SK-N-SH (cell line): Measurements from ENCODE around the gene ADGB. TPM values are rescaled to one million over a fixed set of nuclear protein-coding genes. Genes with fewer than 3 reads are reported as not detected.

Experiments
- CTCF ChIA-PET: fragments of 300-600, 350-600 bp; formaldehyde crosslinking; extraction: SDS; loops from one replicate; lab custom pipeline; 2021; lab: Yijun Ruan, JAX
- POLR2A ChIA-PET: fragments of 350-600 bp; sonication (Branson Sonifier 250); formaldehyde crosslinking; extraction: SDS; loops from one replicate; lab custom pipeline; 2020; ENCODE audit warnings: antibody characterized with exemption, inconsistent platforms; lab: Yijun Ruan, JAX
- DNase-seq: peaks from one replicate; pipeline ENCODE4 v3.0.0; 2012
- H2AFZ ChIP-seq: fragments of 200-600 bp; sonication (generic); 2 replicates; pipeline ENCODE4 v1.8.1; 2016; ENCODE audit warnings: antibody characterized with exemption, mild to moderate bottlenecking, low read depth
- H3F3A ChIP-seq: fragments of 200-600 bp; sonication (generic); replicated peaks from 2 replicates; pipeline ENCODE3; 2016; ENCODE audit warnings: antibody characterized with exemption, mild to moderate bottlenecking; ENCODE audit not compliant: insufficient read depth
- H3K27ac ChIP-seq, 2 experiments: fragments of 200-500 bp in 1 of 2; fragments of 200-600 bp in 1 of 2; sonication (Bioruptor generic) in 1 of 2; sonication (generic), shearing (Covaris generic) in 1 of 2; 2 replicates each; pipeline versions ENCODE4 v1.5.1 to v1.6.1; 2014 to 2016; ENCODE audit warnings: low read depth in 2 of 2, inconsistent platforms in 1 of 2, low read length in 1 of 2, mild to moderate bottlenecking in 1 of 2, mixed read lengths in 1 of 2
- H3K27me3 ChIP-seq: fragments of 200-600 bp; sonication (generic), shearing (Covaris generic); 2 replicates; pipeline ENCODE4 v1.6.1; 2016; ENCODE audit warnings: mixed run types; ENCODE audit not compliant: insufficient read depth
- H3K36me3 ChIP-seq, 2 experiments: fragments of 200-500 bp in 1 of 2; fragments of 200-600 bp in 1 of 2; sonication (Bioruptor generic) in 1 of 2; sonication (generic) in 1 of 2; replicated peaks in 1 of 2; 2 replicates each; pipeline versions ENCODE3 to v1.5.1; 2014 to 2016; ENCODE audit warnings: low read length in 1 of 2, mild to moderate bottlenecking in 1 of 2; ENCODE audit not compliant: insufficient read depth in 2 of 2, control insufficient read depth in 1 of 2
- H3K4me1 ChIP-seq, 2 experiments: fragments of 200-500 bp in 1 of 2; fragments of 200-600 bp in 1 of 2; sonication (Bioruptor generic) in 1 of 2; sonication (generic), shearing (Covaris generic) in 1 of 2; 2 replicates each; pipeline versions ENCODE4 v1.5.1 to v1.6.1; 2014 to 2016; ENCODE audit warnings: low read depth in 1 of 2, low read length in 1 of 2, mixed run types in 1 of 2; ENCODE audit not compliant: insufficient read depth in 2 of 2, control insufficient read depth in 1 of 2
- H3K4me2 ChIP-seq: fragments of 200-600 bp; sonication (generic), shearing (Covaris generic); 2 replicates; pipeline ENCODE4 v1.6.1; 2017; ENCODE audit warnings: mixed run types
- H3K4me3 ChIP-seq, 2 experiments: fragments of 200-500 bp in 1 of 2; fragments of 200-600 bp in 1 of 2; sonication (Bioruptor generic) in 1 of 2; sonication (generic), shearing (Covaris generic) in 1 of 2; 2 replicates each; pipeline versions ENCODE4 v1.5.1 to v1.8.1; 2014 to 2016; ENCODE audit warnings: low read depth in 2 of 2, inconsistent platforms in 1 of 2, low read length in 1 of 2, mild to moderate bottlenecking in 1 of 2, mixed read lengths in 1 of 2, moderate library complexity in 1 of 2
- H3K79me2 ChIP-seq: fragments of 200-600 bp; sonication (generic); 2 replicates; pipeline ENCODE4 v1.8.1; 2017; ENCODE audit warnings: mild to moderate bottlenecking; ENCODE audit not compliant: insufficient read depth
- H3K9ac ChIP-seq: fragments of 200-600 bp; sonication (generic); 2 replicates; pipeline ENCODE4 v1.6.1; 2017; ENCODE audit warnings: mixed run types
- H3K9me2 ChIP-seq: fragments of 200-600 bp; sonication (generic); 2 replicates; pipeline ENCODE4 v1.6.1; 2017; ENCODE audit warnings: mixed run types
- H3K9me3 ChIP-seq: fragments of 200-600 bp; sonication (generic); 2 replicates; pipeline ENCODE4 v1.6.1; 2017; ENCODE audit warnings: mixed run types, mild to moderate bottlenecking, moderate library complexity
- H4K20me1 ChIP-seq: fragments of 200-600 bp; sonication (generic); 2 replicates; pipeline ENCODE4 v1.6.1; 2017; ENCODE audit warnings: mild to moderate bottlenecking, mixed run types; ENCODE audit not compliant: insufficient read depth
- FOSL2 ChIP-seq: IDR thresholded peaks from 2 replicates; pipeline ENCODE4 v1.4.0; 2012; ENCODE audit warnings: low read depth, mild to moderate bottlenecking, moderate library complexity, borderline replicate concordance
- GABPA ChIP-seq: IDR thresholded peaks from 2 replicates; pipeline ENCODE4 v1.4.0; 2012; ENCODE audit warnings: low read depth, mild to moderate bottlenecking
- JUND ChIP-seq: IDR thresholded peaks from 2 replicates; pipeline ENCODE4 v1.4.0; 2012
- MEF2A ChIP-seq: IDR thresholded peaks from 2 replicates; pipeline ENCODE4 v1.4.0; 2012; ENCODE audit warnings: low read depth, borderline replicate concordance
- NFIC ChIP-seq: IDR thresholded peaks from 2 replicates; pipeline ENCODE4 v1.4.0; 2012; ENCODE audit warnings: borderline replicate concordance
- NRF1 ChIP-seq: IDR thresholded peaks from 2 replicates; pipeline ENCODE4 v1.6.1; 2012; ENCODE audit warnings: low read depth, mild to moderate bottlenecking, low read length
- PBX3 ChIP-seq: IDR thresholded peaks from 2 replicates; pipeline ENCODE4; 2012
- POLR2AphosphoS5 ChIP-seq: IDR thresholded peaks from 2 replicates; pipeline ENCODE4 v1.6.1; 2012; ENCODE audit warnings: low read depth, low read length
- RAD21 ChIP-seq: IDR thresholded peaks from 2 replicates; pipeline ENCODE4 v1.6.1; 2012; ENCODE audit warnings: mild to moderate bottlenecking, low read length
- RCOR1 ChIP-seq: fragments of 150-350 bp; IDR thresholded peaks from 2 replicates; pipeline ENCODE4 v1.6.1; 2017; ENCODE audit warnings: antibody characterized with exemption, low read length
- RFX5 ChIP-seq: IDR thresholded peaks from 2 replicates; pipeline ENCODE4 v1.6.1; 2012; ENCODE audit warnings: mild to moderate bottlenecking, improper control_type of control experiment, low read length
- SIN3A ChIP-seq: IDR thresholded peaks from 2 replicates; pipeline ENCODE4 v1.6.1; 2012; ENCODE audit warnings: low read depth, mild to moderate bottlenecking, low read length, moderate library complexity, borderline replicate concordance
- TAF1 ChIP-seq: IDR thresholded peaks from 2 replicates; pipeline ENCODE4 v1.6.1; 2012; ENCODE audit warnings: low read depth, mild to moderate bottlenecking, low read length, moderate library complexity, borderline replicate concordance
- TEAD4 ChIP-seq: IDR thresholded peaks from 2 replicates; pipeline ENCODE4 v1.4.0; 2012; ENCODE audit warnings: mild to moderate bottlenecking, borderline replicate concordance; ENCODE audit not compliant: insufficient read depth
- YY1 ChIP-seq: IDR thresholded peaks from 2 replicates; pipeline ENCODE4 v1.4.0; 2012; ENCODE audit warnings: low read depth, mild to moderate bottlenecking
- WGBS: methylation state at CpG from one replicate; pipeline ENCODE4 v1.1.6; 2017; ENCODE audit warnings: low lambda C conversion rate; 5-methylcytosine and 5-hydroxymethylcytosine counted together
- polyA plus RNA-seq, 3 experiments: library from polyadenylated mRNA; depleted of rRNA; stranded (reverse); fragments of >200 nt; gene quantifications; 2 replicates each; pipeline ENCODE4 v1.2.3, GENCODE V29; 2012
- TF ChIP-seq, protein P1 (sequence below): IDR thresholded peaks from 2 replicates; pipeline ENCODE4 v1.6.1; 2012; ENCODE audit warnings: mild to moderate bottlenecking, low read depth, low read length, moderate library complexity

ADGB gene
- polyA plus RNA-seq, 1 of the 3 experiments (the other 2 are of a cell fraction) = not detected

DNA sequence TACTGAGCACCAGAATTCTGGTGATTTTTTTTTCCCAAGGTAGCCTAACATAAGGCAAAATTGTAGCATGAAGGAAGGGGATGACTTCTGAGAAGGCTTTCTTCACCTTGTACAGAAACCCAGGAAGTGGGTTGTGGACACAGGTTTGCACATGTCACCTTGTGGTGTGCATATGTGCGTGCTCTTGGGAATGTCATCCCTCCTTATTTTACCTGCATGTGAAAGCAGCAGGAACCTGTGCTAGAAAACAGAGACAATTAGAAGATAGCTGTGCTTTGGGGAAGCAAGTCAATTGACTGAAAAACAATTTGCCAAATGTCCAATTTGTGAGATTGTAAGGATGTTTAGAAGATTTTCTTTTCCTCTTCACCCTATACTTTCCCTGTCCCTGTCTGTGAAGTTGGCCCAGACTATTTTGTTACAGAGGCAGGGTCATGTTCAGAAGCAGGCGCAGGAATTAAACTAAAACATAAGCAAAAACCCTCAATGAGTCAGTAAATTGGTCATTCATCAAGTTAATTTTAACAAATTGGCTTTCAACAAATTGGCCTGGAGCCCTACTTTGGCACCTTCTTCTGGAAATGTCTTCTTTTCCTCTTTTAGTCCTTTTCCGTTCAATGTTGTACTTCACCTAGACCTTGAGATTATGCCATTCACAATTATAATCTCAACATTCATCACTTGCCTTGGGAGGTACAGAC lies 261.2 kb downstream of the ADGB start:
- Histone ChIP-seq H3K4me1 (peaks cover 0 to 12% of the 10 kb centered on the region in 2 experiments; a peak in 2 of 4 replicates), H3F3A (no peaks in the 10 kb centered on the region), H3K4me3 (no peak overlapping the region), H3K9me3 (no peaks in the 10 kb centered on the region), H3K27me3 (no peaks in the 10 kb centered on the region), H3K36me3 (no peaks in the 10 kb centered on the region), H2AFZ (no peak overlapping the region), H3K9me2 (no peaks in the 10 kb centered on the region), H3K4me2 (no peak overlapping the region), H3K9ac (no peak overlapping the region), H3K79me2 (no peaks in the 10 kb centered on the region), H4K20me1 (no peaks in the 10 kb centered on the region), H3K27ac (peak overlapping the region in 1 of 2 experiments; percentile 43; a peak in 1 of 4 replicates)
- CTCF ChIA-PET = interaction anchor here (1.0 kb wide), 1 partner anchor 55 kb away, joined by 4 read pairs; no protein-coding TSS in a partner anchor
- TF ChIP-seq FOSL2 (no peak), NFIC (no peak), TEAD4 (no peak), NRF1 (no peak), SIN3A (no peak), RAD21 (no peak), PBX3 (no peak), TAF1 (no peak), YY1 (no peak), MEF2A (no peak), RFX5 (no peak), GABPA (no peak), JUND (no peak), RCOR1 (no peak), POLR2AphosphoS5 (no peak)
- TF ChIP-seq, protein P1, sequence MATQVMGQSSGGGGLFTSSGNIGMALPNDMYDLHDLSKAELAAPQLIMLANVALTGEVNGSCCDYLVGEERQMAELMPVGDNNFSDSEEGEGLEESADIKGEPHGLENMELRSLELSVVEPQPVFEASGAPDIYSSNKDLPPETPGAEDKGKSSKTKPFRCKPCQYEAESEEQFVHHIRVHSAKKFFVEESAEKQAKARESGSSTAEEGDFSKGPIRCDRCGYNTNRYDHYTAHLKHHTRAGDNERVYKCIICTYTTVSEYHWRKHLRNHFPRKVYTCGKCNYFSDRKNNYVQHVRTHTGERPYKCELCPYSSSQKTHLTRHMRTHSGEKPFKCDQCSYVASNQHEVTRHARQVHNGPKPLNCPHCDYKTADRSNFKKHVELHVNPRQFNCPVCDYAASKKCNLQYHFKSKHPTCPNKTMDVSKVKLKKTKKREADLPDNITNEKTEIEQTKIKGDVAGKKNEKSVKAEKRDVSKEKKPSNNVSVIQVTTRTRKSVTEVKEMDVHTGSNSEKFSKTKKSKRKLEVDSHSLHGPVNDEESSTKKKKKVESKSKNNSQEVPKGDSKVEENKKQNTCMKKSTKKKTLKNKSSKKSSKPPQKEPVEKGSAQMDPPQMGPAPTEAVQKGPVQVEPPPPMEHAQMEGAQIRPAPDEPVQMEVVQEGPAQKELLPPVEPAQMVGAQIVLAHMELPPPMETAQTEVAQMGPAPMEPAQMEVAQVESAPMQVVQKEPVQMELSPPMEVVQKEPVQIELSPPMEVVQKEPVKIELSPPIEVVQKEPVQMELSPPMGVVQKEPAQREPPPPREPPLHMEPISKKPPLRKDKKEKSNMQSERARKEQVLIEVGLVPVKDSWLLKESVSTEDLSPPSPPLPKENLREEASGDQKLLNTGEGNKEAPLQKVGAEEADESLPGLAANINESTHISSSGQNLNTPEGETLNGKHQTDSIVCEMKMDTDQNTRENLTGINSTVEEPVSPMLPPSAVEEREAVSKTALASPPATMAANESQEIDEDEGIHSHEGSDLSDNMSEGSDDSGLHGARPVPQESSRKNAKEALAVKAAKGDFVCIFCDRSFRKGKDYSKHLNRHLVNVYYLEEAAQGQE = no peak
- POLR2A ChIA-PET = interaction anchor here (0.6 kb wide), 1 partner anchor 681 kb away, joined by 3 read pairs; no protein-coding TSS in a partner anchor
- WGBS = 91% methylated on average over 3 of the region's 3 CpGs
- DNase-seq = no peak
